NCI-H526 (cell line): ENCODE measurements around the gene ZFP36L1.
A peak's percentile ranks its signal among the peaks of the same experiment; 100 is the strongest.

ENCODE experiments used
- DNase-seq, 2 experiments: peaks; one replicate each; lab custom pipeline; 2025; lab: John Stamatoyannopoulos, UW

Gene ZFP36L1

DNA sequence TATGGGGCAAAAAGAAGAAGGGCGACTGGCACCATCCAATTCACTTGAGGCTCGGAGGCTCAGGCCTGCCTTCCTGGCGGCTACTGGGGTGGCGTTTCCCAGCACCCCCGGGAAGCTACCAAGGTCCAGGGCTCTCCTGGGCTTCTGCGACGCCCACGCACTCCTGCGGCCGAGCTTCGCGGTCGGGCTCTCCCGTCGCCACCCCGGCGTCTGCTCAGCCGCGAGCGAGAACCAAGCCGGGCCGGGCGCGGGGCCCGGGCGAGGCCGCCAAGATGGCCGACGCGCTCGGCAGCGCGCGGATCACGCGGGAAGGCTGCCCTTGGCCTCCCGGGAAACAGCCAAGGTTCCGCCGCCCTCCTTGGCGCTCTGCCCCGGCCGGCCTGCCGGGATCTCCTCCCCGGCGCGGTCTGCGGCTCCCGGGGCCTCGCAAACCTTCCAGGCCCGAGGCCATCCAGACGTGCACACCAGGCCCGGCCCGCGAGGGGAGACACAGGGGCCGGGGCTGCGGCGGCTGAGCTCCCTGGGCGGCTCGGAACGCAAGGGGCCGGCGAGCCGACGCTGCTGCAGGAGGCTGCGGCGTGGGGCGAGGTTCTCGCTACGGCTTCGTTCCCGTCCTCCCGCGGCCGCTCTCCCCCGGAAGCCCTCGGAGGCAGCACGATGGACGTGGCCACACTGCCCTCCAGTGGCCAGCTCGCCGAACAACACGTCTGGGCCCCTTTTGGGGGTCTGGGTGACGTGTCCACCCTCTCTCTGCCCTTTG, 23.5 kb upstream of the ZFP36L1 start:
- DNase-seq = peak; percentile 69 to 94

DNA sequence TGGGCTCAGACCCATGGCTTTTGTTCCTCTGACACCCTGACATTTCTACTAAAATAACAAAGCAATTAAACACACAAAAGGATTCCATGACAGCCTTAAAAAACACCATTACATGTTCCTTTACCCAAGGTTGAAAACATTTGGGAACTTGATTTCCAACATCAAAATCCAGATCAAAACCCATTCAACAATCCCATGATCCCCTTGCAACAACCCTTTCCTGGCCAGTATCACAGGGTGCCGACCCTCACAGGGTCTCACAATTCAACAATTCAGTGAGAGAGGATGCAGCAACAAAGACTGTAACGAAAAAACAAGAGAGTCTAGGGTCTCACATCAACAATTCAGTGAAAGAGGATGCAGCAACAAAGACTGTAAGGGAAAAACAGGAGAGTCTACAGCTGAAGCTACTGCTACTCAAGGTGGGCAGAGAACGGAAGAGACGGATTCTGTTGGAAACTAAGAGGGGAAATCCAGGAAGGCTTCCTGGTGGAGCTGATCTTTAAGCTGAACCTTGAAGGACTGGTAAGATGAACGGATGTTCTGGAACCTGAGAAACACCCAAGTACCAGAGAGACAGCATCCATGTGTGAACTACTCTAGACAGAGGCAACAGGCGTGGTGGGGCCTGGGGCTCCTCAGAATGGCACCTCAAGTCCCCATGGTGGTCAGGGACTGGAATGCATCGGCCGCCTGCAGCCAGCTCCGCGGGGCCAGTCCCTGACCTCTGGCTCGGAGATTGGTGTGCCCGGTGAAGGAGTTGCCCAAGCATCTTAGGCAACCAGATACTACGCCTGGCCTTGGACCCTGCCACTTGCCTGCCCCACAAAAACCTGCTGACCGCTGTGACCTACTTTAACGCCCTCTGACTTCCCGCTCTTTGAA, 22.7 kb upstream of the ZFP36L1 start:
- DNase-seq = peak in 1 of 2 experiments; percentile 9

DNA sequence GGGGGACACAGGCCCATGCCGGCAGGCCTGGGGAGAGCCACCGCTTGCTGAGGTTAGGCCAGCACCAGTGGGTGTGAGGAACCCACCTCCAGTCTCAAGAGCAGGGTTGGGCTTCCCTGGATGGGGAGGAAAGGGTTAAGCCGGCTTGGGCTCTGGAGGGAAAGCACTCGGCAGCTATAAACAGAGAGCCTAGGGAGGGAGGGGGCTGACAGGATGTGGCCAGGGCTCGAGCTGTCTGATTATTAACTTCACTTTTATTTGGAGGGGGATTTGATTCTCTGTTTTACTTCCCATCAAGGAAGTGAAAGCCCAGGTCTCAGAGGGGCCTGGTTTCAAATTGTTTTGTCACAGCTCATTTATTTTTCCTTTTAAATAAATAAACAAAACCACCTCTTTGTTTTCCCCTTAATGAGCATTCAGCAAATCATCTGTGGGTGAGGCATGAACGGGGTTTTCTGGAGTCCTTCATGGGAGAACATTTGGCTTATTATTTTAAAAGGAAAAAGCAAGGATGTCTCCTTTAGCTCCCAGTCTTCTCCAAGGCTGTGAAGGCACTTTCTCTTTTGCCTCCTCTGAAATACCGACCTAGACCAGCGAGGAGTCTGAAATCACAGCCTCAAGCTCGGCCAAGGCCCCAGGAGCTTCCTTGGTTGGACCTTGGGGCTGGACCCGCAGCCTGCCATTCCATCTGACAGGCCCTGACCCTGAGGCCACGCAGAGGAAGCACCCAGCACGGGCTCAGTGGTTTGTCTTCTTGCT, 21.9 kb upstream of the ZFP36L1 start:
- peak in 1 of 2 experiments; percentile 48 for DNase-seq

DNA sequence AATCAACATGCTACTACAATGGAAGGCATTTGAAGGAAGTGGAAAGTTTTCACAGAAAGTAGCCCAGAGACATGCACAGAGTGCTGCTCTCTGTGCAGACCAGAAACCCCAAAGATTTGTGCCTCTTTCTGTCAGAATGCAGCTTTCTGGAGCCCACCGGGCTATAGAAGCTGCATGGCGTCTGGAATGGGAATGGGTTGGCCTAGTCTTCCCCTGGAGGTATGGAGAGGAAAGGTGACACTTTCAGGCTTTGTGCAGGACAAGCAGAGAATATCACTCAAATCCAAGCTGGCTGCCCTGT, 21.3 kb upstream of the ZFP36L1 start:
- DNase-seq = no peak

DNA sequence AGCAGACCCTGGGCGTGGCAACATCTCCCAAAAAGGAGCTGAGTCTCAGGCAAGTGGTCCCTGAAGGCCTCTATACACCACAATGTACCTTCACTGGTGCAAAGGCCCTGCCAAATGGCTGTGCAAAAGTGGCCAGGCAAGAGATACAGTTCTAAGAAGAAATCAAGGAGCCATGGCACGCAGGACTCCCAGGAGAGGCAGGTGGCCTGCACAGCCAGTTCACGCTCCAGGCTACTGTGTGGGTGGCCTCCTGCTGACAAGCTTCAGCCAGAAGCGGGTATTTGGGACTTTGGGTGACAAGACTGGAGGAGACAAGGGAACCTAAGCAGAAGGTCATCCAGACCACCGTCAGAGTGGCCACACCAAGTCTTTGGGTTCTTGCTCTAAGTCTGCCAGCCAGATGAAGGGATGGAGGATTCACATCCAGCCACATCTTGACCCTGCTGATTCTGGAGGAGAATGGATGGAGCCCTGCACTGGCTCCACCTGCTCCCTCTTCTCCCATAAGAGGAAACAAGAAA, 20.5 kb upstream of the ZFP36L1 start:
- no peak for DNase-seq

DNA sequence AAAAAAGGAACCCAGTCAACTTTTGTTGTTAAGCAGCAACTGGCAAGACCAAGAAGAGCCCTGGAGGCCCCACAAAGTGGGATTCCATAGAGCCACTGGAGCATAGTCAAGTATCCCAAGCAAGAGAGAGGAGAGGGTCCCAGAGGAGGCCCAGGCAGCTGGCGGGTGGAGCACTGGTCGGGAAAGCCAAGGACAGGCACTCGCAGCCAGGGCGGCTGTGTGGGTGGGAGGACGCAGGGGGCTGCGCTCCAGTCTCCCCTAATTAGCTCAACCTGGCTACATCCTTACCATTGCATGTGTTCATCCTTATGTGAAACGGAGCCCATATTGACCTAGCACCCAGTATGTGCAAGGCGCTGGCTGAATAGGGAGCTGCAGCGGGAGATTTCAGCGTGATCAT, 18.3 kb upstream of the ZFP36L1 start:
- DNase-seq = no peak

DNA sequence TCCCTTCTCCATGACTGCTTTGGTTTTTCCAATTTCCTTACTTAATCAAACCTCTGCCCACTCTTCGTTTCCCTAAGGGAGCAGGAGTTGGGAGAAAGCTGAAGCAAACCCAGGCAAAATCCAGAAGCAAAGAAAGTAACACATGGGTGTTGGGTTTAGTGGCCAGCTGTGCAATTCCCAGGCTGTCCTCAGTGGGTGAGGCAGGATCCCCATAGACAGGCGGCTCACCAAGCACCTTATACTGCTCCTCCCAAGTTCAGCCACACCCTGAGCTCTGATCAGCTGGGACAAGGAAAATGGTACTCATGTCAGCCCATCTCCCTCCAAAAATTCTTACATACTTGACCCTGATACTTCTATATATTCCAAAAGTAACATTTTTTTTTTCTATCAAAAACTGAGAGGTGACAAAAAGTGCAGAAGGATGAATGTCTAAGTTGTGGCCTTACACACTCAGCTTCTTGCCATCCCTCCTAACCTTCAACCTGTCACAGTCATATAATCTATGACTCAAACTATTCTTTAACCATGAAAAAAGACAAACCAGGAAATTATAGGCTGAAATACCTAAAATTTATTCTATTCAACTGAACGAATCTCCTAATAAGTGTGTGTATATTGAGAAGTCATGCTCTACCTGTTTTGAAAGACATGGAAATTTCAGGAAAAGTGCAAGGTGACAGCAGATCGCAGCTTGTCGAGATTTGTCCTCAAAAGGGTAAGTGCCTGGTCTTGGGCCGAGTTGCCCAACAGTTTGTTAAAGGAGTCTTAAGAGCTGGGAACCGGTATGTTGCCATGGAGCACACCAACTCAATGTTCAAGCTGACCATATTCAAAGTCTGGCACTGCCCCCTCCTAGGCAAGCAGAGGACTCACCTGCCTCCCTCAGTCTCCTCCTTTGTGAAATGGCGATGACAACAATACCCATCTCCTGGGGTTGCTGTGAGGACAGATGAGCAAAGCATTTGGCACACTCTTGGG, 17.6 kb upstream of the ZFP36L1 start:
- DNase-seq = no peak

DNA sequence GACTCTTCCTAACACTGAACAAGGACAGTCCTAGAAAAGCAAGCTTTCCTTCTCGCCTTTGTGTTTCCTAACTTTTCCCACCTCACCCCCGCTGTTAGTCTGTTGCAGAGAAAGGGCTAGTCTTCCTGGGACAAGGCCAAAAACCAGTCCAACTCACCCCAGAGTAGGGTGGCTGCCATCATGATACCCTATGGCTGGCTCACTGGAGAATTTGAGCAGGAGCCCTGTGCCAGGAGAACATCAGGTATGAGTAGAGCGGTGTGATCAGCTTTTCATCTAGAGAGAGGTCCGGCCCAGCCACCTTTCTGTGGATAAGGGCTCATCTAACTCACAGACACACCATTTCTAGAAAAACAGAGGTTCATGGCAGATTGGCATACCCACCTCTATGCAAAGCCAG, 16.7 kb upstream of the ZFP36L1 start:
- no peak for DNase-seq

DNA sequence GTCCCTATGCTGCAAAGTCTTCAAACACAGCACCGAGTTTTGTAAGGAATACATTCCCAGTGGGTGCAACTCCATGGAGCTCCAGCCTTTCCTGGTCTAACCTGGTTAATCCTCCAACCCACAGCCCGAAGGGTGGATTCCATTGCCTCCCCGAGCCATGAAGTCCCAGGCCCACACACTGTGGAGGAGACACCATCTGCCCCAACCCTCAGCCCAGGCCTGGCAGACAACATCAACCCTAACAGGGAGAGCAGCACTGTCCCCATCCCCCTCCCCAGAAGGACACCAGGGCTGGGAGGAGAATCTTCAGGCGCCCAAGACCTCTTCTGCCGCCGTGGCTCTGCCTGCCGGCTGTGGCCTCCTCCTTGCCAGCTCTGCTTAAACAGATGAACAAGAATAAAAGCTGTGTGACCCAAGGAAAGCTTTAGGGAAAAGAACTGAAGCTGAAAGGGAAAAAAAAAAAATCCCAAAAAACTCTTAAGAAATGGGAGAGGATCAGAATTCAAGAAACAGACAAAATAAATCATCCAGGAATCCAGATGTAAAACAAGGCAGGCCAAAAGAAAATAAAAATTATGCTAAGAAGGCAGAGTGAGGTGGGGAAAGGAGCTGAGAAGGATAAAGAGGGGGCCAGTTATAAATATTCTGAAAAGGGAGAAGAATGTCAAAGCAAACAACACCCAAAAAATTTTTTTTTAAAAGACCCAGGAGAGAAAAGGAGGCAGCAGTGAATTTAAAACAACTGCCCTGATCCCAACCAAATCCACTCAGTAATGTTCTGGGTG, 16.0 kb upstream of the ZFP36L1 start:
- DNase-seq = no peak

DNA sequence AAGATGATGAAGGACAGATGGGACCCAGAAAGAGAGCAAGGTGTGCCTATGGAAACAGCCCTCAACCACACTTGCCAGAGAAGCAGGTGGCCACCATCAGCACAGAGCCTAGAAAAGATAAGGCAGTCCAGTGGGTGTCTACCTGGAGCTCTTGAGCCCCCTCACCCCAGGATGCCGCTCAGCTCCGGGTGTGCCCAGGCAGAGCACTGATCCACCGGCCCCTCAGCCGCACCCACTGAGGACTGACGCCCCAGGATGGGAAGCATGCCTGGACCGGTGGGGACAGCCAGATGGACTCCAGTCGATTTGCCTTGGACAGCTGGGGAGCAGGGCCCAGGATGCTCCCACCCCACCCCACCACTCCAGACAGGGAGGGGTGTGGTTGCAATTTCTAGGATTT, 15.1 kb upstream of the ZFP36L1 start:
- no peak for DNase-seq

DNA sequence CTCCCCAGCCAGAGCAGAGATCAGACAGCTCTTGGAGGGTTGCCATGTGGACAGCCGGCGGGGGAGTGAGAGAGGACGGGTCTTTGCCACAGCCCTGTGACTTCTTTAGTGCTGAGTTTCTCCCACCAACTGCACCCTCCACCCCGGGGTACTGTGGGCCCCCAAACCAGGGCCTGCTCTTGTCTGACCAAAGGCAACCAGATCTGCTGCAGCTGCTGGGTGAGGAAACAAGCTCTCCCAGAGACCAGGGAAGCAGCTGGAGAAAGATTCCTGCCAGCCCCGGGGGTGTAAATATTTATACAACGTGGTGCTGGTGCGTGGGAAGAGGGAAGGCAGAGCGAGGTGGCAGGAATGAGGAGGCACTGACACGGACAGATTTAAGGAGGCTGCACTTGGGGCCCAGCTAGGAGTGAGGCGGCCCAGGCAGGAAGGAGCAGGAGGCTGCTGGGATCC, 14.3 kb upstream of the ZFP36L1 start:
- DNase-seq = no peak

DNA sequence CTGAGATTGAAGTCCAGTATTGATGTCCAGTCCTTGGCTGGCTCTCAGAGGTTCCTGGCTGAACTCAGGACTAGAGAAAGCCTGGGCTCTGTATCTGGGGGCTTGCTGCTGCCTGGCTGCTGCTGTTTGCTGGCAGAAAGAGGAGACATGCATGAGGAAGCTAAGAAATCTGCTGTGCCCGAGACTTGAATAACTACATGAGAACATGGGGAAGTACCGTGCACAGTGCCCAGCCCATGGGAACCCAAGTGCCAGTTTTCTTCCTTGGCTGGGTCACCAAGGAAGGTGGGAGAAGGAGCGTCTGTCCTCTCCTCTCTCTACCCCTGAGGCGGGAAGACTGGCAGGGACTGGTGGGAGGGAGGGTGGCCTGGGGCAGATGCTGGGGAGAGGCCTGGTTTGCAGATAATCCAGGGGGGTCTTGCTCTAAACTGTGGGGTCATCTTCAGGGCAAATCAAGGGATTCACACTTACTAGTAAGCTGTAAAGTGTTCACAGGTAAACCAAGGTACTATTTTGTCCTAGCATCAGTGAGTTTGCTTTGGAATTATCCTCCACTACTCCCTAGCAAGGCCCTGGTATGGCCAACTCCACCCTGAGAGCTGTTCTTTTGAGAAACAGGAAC, 13.8 kb upstream of the ZFP36L1 start:
- DNase-seq = no peak

DNA sequence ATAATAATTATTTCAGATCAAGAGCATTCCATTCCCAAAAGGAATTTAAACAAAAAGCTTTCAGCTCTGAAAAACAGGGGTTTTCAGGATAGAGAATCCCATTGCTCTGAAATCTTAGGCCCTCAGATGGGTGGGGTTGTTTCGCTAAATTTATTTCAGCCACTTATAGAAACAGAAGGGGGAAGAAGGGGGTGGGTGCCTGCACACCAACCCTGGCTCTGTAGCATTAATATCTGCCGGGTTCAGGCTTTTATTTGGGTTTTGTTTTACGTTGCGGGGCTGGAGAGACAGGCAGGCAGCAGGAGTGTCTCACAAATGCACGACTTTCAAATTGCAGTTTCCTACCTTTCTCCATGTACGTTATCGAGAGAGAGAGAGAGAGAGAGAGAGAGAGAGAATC, 12.5 kb upstream of the ZFP36L1 start:
- DNase-seq = no peak

DNA sequence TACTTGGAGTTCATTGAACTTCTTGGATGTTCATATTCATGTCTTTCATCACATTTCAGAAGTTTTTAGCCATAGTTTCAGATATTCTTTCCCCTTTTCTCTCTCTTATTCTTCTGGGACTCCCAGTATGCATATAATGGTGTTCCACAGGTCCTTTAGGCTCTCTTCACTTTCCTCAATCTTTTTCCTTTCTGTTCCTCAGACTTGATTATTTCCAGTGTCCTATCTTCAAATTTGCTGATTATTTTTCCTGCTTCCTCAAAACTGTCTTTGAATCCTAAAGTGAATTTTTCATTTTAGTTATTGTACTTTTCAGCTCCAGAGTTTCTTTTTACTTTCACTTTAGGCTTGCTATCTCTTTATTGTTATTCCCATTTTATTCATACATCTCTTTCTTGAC, 8.8 kb upstream of the ZFP36L1 start:
- DNase-seq = no peak

DNA sequence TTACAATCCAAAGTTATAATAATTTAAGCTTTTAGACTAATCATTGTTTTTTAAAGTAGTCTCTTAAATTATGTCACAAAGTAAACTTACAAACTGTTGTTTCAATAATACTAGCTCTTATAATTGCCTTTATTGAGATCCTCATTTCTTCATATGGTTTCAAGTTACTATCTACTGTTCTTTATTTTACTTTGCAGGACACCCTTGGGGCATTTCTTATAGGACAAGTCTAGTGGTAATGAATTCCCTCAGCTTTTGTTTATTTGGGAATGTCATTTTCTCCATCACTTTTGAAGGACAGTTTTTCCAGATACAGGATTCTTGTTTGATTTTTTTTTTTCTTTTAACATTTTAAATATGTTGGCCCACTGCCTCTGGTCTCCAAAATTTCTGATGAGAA, 8.1 kb upstream of the ZFP36L1 start:
- DNase-seq = no peak

DNA sequence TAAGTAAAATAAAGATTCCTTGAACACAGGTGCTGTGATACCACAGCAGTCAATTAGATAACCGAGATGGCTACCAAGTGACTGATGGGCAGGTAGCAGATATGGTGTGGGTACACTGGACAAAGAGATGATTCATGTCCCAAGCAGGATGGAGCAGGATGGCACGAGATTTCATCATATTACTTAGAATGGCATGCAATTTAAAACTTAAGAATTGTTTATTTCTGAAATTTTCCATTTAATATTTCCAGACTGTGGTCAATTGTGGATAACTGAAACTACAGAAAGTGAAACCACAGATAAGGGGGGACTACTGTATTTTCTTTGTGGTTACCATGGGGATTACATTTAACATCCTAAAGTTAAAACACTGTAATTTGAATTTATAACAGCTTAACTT, 7.5 kb upstream of the ZFP36L1 start:
- DNase-seq = no peak

DNA sequence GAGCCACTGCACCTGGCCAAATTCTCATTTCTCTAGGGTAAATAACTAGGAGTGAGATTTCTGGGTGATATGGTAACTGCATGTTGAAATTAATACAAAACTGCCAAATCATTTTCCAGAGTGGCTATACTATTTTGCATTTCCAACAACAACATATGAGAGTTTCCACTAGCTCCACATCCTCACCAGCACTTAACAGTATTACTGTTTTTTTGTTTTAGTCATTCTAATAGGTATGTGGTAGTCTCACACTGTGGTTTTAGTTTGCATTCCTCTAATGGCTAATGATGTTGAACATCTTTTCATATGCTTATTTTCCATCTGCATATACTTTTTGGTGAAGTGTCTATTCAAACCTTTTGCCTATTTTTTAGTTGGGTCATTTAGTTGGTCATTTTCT, 5.8 kb upstream of the ZFP36L1 start:
- no peak for DNase-seq

DNA sequence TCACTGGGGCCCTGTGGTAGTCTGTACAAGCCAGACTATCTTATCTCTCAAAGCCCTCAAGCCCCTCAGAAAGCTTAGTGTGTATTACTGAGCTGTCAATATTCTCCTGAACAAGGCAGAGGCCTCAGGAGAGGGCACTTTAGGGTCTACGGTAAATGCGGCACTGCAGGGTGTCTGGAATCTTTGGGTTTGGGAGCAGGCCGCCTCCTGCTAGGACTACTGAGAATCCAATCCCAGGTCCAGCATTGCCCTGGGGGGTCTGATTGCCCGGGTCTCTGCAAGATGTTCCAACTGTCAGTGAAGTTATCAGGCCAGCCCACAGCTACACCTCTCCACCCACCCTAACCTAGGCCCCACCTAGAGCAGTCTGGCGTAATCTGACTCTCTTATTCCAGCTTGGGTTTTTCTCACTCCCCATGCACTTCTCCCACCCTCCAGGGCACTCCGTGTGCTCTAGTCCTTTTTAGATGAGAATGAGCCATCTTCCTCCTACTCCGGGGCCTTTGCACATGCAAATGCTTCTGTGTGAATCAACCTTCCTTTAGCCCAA, 4.3 kb upstream of the ZFP36L1 start:
- no peak for DNase-seq

DNA sequence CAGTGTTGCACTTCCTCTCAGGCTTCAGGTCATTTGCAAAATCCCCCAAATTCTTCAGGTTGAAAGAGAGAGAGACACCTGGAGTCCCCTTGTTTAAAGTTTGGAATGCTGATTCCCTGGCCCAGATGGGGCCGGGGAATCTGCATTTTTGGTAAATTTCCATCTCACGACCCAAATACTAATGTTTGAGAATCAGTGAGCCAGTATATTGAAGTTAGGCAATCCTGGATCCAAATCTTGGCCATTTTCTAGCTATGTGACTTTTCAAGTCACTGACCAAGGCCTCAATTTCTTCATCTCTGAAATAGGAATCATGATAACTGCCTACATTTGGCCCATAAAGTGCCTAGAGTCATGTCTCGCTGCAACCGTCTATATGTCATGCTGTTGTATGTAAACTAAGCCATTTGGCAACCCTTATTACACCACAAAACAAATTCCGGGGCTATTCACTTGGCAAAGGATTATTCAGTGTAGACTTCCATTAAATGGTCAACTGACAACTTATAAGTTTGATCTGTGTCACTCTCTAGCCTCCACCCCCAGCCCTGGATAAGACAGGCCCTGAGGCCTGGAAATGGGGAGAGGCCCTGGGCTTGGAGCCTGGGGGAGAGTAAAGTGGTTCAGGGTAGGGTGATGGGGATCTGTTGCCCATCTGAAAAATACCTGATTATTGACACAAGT, 3.7 kb upstream of the ZFP36L1 start:
- no peak for DNase-seq
